ENCODE data around the gene PDXDC1. TPM values are rescaled to one million over a fixed set of nuclear protein-coding genes. Genes with fewer than 3 reads are reported as not detected.
"Not testable (repeated sequence)": the region's sequence is repeated elsewhere in the genome, so short reads cannot be mapped to it uniquely, and the experiment has no call there.

PDXDC1 gene
- total RNA-seq, 2 experiments from 2014 or later = 64.0 to 75.0 TPM

DNA sequence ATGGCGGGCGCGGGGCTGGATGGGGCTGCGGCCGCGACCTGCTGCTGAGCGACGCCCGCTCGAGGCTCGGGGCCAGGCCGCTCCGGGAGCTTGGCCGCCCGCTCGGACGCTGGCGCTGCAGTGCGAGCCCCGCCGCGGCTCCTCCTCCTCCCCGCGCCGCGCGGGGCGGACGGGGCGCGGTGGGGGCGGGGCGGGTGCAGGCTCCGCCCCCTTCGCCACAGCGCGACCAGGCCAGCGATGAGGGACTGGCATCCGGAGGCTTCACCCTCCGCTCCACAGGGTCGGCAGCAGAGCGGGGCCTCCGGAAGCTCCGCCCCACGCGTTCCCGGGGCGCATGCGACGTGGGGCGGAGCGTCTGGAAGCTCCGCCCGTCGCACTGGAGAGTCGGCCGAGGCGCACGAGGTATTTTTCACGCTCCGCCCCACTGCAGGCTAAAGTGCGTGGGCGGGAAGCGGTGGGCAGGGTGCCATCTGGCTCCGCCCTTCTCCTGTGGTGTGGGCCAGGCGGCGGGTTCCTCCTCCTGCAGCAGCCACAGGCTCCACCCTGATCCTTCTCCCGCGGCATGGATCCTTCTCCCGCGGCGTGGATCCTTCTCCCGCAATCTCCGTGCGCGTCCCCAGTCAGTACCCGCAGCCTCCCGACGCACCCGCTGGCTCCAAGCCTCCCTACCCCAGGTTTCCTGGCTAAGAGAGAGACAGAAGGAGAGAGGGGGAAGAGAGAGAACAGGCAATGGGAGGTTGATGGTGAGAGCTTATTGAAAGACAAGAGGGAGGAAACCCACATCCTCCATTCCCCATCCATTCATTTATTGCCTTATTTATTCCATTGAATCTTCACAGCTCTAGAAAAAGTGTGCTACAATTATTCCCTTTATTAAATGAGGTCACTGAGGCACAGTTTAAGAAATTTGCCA, 180.1 kb downstream of the PDXDC1 start:
- POLR2A ChIA-PET; H3K36me3 Mint-ChIP-seq (ENCODE audit: low read depth); H3K9me3 Mint-ChIP-seq; H3K4me1 ChIP-seq (ENCODE audit: insufficient read depth, low read length); H3K27me3 Mint-ChIP-seq; H3K36me3 ChIP-seq (ENCODE audit: insufficient read depth, low read length); H3K4me1 Mint-ChIP-seq (ENCODE audit: low read depth); CTCF ChIA-PET; H3K27me3 ChIP-seq (ENCODE audit: control insufficient read depth in 1 of 2, insufficient read depth in 2 of 2, low read length in 2 of 2); H3K27ac ChIP-seq (ENCODE audit: low read depth in 1 of 2, low read length in 2 of 2); H3K9me3 ChIP-seq (ENCODE audit: control insufficient read depth in 1 of 2, insufficient read depth in 1 of 2, low read length in 2 of 2): not testable (repeated sequence)
- intact Hi-C loops (cut with DNase I, micrococcal nuclease) = loop anchor here in 1 of 2 experiments (10.0 kb wide), 1 partner anchor 100 kb away; the partner anchor contains the start of gene NTAN1
- peak; percentile 85 for ATAC-seq (ENCODE audit: poor library complexity)
- DNase-seq = peak; percentile 70 to 93 (median 84)
- Mint-ChIP-seq H3K27ac (peak overlapping the region; percentile 47), H3K4me3 (peak overlapping the region; percentile 76)
- peak overlapping the region; percentile 41 for H3K4me3 ChIP-seq (ENCODE audit: low read length)

- H3K27me3 ChIP-seq (ENCODE audit: control insufficient read depth in 1 of 2, insufficient read depth in 2 of 2, low read length in 2 of 2); H3K9me3 ChIP-seq (ENCODE audit: control insufficient read depth in 1 of 2, insufficient read depth in 1 of 2, low read length in 2 of 2); H3K4me1 ChIP-seq (ENCODE audit: insufficient read depth, low read length); DNase-seq; H3K36me3 ChIP-seq (ENCODE audit: insufficient read depth, low read length); CTCF ChIA-PET; H3K27ac Mint-ChIP-seq; ATAC-seq (ENCODE audit: poor library complexity); H3K27ac ChIP-seq (ENCODE audit: low read depth in 1 of 2, low read length in 2 of 2); H3K4me3 ChIP-seq (ENCODE audit: low read length); H3K4me3 Mint-ChIP-seq; POLR2A ChIA-PET; H3K9me3 Mint-ChIP-seq; H3K36me3 Mint-ChIP-seq (ENCODE audit: low read depth); H3K27me3 Mint-ChIP-seq; H3K4me1 Mint-ChIP-seq (ENCODE audit: low read depth): not testable (repeated sequence)
- intact Hi-C loops (cut with DNase I, micrococcal nuclease) = loop anchor here in 1 of 2 experiments (10.0 kb wide), 1 partner anchor 103 kb away; the partner anchor contains the start of gene NTAN1
Measured at GRCh38 chr16:15157644-15158043, 182.8 kb downstream of the PDXDC1 start.

DNA sequence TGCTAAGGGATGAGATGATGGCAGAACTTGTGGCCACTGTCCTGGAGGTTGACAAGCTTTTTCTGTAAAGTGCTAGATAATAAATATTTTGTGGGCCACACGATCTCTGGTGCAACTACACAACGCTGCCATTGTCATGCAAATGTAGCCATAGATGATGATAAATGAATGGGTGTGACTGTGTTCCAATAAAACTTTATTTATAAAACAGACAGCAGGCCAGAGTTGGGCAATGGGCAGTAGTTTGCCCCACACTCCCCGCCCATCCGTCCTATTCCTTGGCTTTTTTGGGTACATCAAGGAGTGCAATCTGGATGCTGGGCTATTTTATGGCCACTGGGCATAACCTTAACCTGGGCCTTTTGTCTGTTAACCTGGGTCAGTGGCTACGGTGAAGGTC, 184.8 kb downstream of the PDXDC1 start:
- H3K4me1 ChIP-seq (ENCODE audit: insufficient read depth, low read length); POLR2A ChIA-PET; H3K4me1 Mint-ChIP-seq (ENCODE audit: low read depth); H3K27me3 Mint-ChIP-seq; H3K4me3 ChIP-seq (ENCODE audit: low read length); H3K36me3 Mint-ChIP-seq (ENCODE audit: low read depth); H3K4me3 Mint-ChIP-seq; H3K36me3 ChIP-seq (ENCODE audit: insufficient read depth, low read length); CTCF ChIA-PET; H3K9me3 Mint-ChIP-seq; ATAC-seq (ENCODE audit: poor library complexity); H3K9me3 ChIP-seq (ENCODE audit: control insufficient read depth in 1 of 2, insufficient read depth in 1 of 2, low read length in 2 of 2); H3K27me3 ChIP-seq (ENCODE audit: control insufficient read depth in 1 of 2, insufficient read depth in 2 of 2, low read length in 2 of 2); H3K27ac ChIP-seq (ENCODE audit: low read depth in 1 of 2, low read length in 2 of 2); DNase-seq; H3K27ac Mint-ChIP-seq: not testable (repeated sequence)
- intact Hi-C loops (cut with DNase I, micrococcal nuclease) = loop anchor here in 1 of 2 experiments (10.0 kb wide), 1 partner anchor 105 kb away; the partner anchor contains the start of gene NTAN1

- H3K4me1 Mint-ChIP-seq (ENCODE audit: low read depth); ATAC-seq (ENCODE audit: poor library complexity); H3K4me1 ChIP-seq (ENCODE audit: insufficient read depth, low read length); POLR2A ChIA-PET; H3K4me3 ChIP-seq (ENCODE audit: low read length); CTCF ChIA-PET; H3K27ac Mint-ChIP-seq; H3K9me3 Mint-ChIP-seq; H3K27me3 Mint-ChIP-seq; H3K9me3 ChIP-seq (ENCODE audit: control insufficient read depth in 1 of 2, insufficient read depth in 1 of 2, low read length in 2 of 2); intact Hi-C loops (cut with DNase I, micrococcal nuclease); H3K36me3 Mint-ChIP-seq (ENCODE audit: low read depth); H3K27me3 ChIP-seq (ENCODE audit: control insufficient read depth in 1 of 2, insufficient read depth in 2 of 2, low read length in 2 of 2); H3K4me3 Mint-ChIP-seq; H3K36me3 ChIP-seq (ENCODE audit: insufficient read depth, low read length); DNase-seq; H3K27ac ChIP-seq (ENCODE audit: low read depth in 1 of 2, low read length in 2 of 2): not testable (repeated sequence)
Measured at GRCh38 chr16:15160571-15160970, 185.7 kb downstream of the PDXDC1 start.

- CTCF ChIA-PET; POLR2A ChIA-PET; H3K27ac ChIP-seq (ENCODE audit: low read depth in 1 of 2, low read length in 2 of 2); H3K36me3 ChIP-seq (ENCODE audit: insufficient read depth, low read length); H3K27me3 ChIP-seq (ENCODE audit: control insufficient read depth in 1 of 2, insufficient read depth in 2 of 2, low read length in 2 of 2); intact Hi-C loops (cut with DNase I, micrococcal nuclease); H3K27ac Mint-ChIP-seq; H3K4me3 ChIP-seq (ENCODE audit: low read length); H3K9me3 ChIP-seq (ENCODE audit: control insufficient read depth in 1 of 2, insufficient read depth in 1 of 2, low read length in 2 of 2); H3K36me3 Mint-ChIP-seq (ENCODE audit: low read depth); ATAC-seq (ENCODE audit: poor library complexity); H3K9me3 Mint-ChIP-seq; DNase-seq; H3K4me1 ChIP-seq (ENCODE audit: insufficient read depth, low read length); H3K4me1 Mint-ChIP-seq (ENCODE audit: low read depth); H3K27me3 Mint-ChIP-seq; H3K4me3 Mint-ChIP-seq: not testable (repeated sequence)
Measured at GRCh38 chr16:15163055-15163454, 188.2 kb downstream of the PDXDC1 start.

GRCh38 chr16:15166177-15166576, 191.4 kb downstream of the PDXDC1 start:
- H3K27me3 ChIP-seq (ENCODE audit: control insufficient read depth in 1 of 2, insufficient read depth in 2 of 2, low read length in 2 of 2); H3K4me3 Mint-ChIP-seq; H3K9me3 Mint-ChIP-seq; POLR2A ChIA-PET; H3K4me3 ChIP-seq (ENCODE audit: low read length); intact Hi-C loops (cut with DNase I, micrococcal nuclease); H3K27ac ChIP-seq (ENCODE audit: low read depth in 1 of 2, low read length in 2 of 2); H3K4me1 ChIP-seq (ENCODE audit: insufficient read depth, low read length); H3K36me3 Mint-ChIP-seq (ENCODE audit: low read depth); H3K36me3 ChIP-seq (ENCODE audit: insufficient read depth, low read length); ATAC-seq (ENCODE audit: poor library complexity); DNase-seq; H3K9me3 ChIP-seq (ENCODE audit: control insufficient read depth in 1 of 2, insufficient read depth in 1 of 2, low read length in 2 of 2); H3K27ac Mint-ChIP-seq; CTCF ChIA-PET; H3K4me1 Mint-ChIP-seq (ENCODE audit: low read depth): not testable (repeated sequence)
- H3K27me3 Mint-ChIP-seq = peaks cover 17% of the 10 kb centered on the region

DNA sequence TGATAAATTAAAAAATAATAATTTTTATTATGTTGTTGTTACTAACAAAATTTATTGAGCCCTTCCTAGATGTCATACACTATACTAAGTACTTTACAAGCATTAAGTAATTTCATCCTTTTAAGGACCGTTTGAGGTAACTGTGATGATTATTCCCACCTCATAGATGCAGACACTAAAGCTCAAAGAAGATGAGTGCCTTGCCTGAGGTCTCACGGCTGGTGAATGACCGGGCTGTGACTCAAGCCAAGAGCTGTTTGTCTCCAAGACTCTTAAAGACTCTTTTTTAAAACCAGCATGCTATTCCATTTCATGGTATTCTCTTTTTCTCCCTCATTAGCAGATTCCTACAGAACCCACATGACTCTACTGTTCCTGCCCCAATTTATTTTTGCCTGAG, 193.5 kb downstream of the PDXDC1 start:
- H3K9me3 ChIP-seq (ENCODE audit: control insufficient read depth in 1 of 2, insufficient read depth in 1 of 2, low read length in 2 of 2); H3K27me3 ChIP-seq (ENCODE audit: control insufficient read depth in 1 of 2, insufficient read depth in 2 of 2, low read length in 2 of 2); H3K9me3 Mint-ChIP-seq; H3K36me3 ChIP-seq (ENCODE audit: insufficient read depth, low read length); H3K36me3 Mint-ChIP-seq (ENCODE audit: low read depth); H3K4me3 Mint-ChIP-seq; intact Hi-C loops (cut with DNase I, micrococcal nuclease); DNase-seq; H3K27ac ChIP-seq (ENCODE audit: low read depth in 1 of 2, low read length in 2 of 2); H3K4me1 Mint-ChIP-seq (ENCODE audit: low read depth); H3K4me3 ChIP-seq (ENCODE audit: low read length); ATAC-seq (ENCODE audit: poor library complexity); H3K27ac Mint-ChIP-seq; POLR2A ChIA-PET; H3K4me1 ChIP-seq (ENCODE audit: insufficient read depth, low read length); CTCF ChIA-PET: not testable (repeated sequence)
- peaks cover 20% of the 10 kb centered on the region for H3K27me3 Mint-ChIP-seq

Measured in CD4-positive, alpha-beta T cell (primary cell).